NOMO-1 (cell line): ENCODE data around the gene NUP43.
"Not testable (repeated sequence)": the region's sequence is repeated elsewhere in the genome, so short reads cannot be mapped to it uniquely, and the experiment has no call there.

Source experiments
- DNase-seq, 2 experiments: peaks; one replicate each; lab custom pipeline; 2025; ENCODE audit not compliant: unreplicated experiment in 2 of 2; lab: John Stamatoyannopoulos, UW

NUP43 gene

DNA sequence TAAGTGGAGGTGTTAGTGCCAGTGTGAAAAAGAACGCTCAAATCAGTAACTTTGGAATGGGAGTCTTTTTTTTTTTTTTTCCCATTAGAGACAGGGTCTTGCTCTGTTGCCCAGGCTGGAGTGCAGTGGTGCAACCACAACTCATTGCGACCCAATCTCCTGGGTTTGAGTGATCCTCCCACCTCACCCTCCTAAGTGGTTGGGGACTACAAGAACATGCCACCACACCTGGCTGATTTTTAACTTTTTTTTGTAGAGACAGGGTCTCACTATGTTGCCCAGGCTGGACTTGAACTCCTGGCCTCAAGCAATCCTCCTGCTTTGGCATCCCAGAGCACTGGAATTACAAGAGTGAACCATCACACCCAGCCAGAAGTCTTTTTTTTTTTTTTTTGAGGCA lies 48.2 kb downstream of the NUP43 start:
- DNase-seq = no peak

DNA sequence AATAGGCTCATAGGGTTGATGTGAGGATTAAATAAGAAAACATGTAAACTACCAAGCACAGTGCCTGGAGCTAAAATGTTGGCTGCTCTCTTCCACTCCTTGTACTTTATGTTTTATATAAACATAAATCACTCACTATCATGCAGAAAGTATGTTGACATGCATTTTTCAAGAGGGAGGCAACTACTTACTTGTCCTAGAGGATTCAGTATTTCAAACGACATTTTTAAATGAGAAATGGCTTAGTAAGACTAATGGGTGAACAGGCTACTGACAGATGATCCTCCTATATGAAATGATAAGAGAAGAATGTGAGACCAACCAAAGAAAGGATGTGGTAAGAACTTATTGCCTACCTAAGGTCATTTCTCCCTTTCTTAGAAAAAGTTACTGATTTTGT lies 49.4 kb downstream of the NUP43 start:
- DNase-seq = no peak

DNA sequence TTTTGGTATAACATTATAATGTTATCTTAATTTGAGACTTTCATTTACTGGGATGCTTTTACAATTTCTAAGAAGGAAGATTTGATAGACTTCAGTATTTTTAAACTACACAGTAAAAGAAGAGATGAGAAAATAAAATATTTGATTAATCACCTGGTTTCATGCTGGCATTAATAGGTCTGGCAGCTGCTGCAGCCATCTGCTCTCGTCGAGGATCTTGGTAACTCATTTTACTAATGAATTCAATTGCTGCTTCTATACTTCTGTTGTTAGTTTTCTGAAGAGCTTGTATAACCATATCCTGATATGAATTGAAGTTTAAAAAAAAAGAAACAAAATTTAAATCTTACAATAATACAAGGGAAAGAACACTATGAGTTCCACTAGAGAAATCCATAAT lies 51.4 kb downstream of the NUP43 start:
- no peak for DNase-seq

DNA sequence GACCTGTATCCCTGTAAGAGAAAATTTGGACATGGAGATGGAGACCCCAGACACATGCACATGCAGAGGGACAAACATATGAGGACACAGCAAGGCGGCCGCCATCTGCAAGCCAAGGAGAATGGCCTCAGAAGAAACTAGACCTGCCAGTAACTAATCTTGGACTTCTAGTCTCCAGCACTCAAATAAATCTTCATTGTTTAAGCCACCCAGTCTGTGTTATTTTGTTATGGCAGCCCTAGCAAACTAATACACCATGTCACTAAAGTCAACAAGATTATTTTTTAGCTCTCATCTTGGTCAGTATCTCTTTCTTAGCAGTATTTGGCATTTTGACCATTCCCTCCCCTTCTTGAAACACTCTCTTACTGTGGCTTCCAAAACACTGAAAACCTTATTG lies 55.1 kb downstream of the NUP43 start:
- DNase-seq = no peak

DNA sequence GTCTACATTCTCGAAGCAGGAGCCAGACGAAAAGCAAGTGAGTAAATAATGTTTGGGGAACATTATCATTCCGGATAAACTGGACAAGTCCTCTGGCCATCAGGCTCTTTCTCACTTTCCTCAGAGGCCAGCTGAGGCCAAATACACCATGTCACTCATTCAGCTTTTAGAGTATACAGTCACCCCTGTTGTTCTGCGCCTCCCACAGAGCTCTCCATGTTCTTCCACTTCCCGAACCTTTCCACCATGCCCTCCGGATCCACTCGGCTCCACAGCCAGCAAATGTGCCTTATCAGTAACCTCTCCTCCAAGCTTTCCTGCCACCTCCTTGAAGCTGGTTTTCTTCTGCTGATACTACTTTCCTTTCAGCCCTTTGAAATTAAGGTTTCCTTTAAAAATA lies 60.1 kb downstream of the NUP43 start:
- DNase-seq = no peak

DNA sequence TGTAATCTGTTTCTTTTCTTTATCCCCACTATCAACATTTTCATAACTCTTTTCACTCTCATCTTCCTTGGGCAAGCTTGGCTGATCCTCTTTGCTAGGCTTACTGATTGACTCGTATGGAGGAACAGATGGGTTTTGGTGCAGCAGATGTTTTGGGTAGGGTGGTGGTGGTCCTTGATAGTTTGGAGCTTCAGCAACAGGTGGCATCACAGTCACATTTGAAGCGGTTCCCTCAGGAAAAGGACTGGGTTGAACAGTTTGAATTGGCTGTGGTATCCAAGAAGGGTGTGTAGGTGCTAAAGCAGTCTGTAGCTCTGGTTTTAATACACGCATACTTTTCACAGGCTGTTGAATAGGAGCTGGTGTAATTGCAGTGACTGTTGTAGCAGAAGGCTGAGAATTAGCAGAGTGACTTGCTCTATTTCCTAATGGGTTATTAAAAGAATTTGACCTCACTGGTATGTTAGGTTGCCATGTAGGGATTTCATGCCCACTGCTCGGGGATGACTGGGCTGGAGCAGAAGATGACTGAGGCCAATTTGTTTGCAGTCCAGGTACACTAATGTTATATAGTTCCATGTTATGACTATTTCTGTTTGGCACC lies 63.0 kb downstream of the NUP43 start:
- DNase-seq = no peak

DNA sequence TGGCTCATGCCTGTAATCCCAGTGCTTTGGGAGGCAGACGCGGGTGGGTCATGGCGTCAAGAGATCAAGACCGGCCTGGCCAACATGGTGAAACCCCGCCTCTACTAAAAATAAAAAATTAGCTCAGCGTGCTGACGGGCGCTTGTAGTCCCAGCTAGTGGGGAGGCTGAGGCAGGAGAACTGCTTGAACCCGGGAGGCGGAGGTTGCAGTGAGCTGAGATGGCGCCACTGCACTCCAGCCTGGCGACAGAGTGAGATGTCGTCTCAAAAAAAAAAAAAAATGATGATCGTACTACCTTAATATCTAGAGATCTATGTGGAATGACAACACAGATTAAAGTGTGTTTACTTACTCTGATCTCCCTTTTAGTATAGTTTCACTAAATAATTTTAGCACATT lies 64.5 kb downstream of the NUP43 start:
- not testable (repeated sequence) for DNase-seq

DNA sequence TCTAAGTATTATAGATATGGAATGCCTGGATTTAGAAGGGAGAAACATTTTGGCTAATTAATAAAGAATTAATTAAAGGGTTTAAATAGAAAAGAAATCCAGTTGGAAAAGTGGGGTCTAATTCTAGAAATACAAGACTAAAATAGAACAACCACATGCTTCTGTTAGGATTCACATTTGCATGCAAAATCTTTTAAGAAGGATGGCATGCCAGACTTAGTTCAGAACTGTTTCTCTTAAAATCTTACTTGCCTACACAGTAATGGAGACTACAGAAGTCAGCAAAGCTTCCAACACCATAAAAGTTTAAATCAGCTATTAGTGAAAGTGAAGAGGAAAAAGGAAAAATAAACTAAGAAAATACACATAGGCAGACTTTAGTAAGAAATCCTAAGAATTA lies 65.1 kb downstream of the NUP43 start:
- DNase-seq = no peak

DNA sequence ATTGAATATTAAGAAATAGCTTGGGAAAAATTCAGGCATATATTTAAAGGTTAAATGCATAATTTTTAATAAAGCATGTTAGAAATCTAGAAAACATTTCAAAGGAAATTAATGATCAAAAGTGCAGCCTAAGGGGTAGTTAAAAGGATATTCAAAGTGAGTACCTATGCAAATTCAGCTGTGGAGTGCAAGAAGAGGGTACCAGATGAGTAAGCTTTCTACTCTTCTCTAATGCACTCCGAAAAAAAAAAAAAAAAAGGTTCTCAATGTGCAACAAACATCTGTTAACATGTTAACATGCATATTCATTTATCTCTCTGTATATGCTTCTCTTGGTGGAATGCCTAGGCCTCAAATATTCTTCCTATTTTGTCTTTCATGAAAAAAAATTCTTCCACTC lies 65.8 kb downstream of the NUP43 start:
- no peak for DNase-seq
